Ishikawa (cell line): ENCODE data around the gene MYL11.

Source experiments
- CEBPB ChIP-seq: IDR thresholded peaks from 2 replicates; pipeline ENCODE4 v1.6.1; 2012
- CREB1 ChIP-seq: IDR thresholded peaks from 2 replicates; pipeline ENCODE4 v1.6.1; 2012; ENCODE audit warnings: low read depth
- EP300 ChIP-seq: IDR thresholded peaks from 2 replicates; pipeline ENCODE4 v1.6.1; 2012; ENCODE audit warnings: borderline replicate concordance
- FOXM1 ChIP-seq: IDR thresholded peaks from 2 replicates; pipeline ENCODE4 v1.6.1; 2012; ENCODE audit warnings: low read depth, borderline replicate concordance
- NFIC ChIP-seq: IDR thresholded peaks from 2 replicates; pipeline ENCODE4 v1.6.1; 2012
- REST ChIP-seq: IDR thresholded peaks from 2 replicates; pipeline ENCODE4 v1.6.1; 2012; ENCODE audit warnings: low read depth, mild to moderate bottlenecking
- TAF1 ChIP-seq: IDR thresholded peaks from 2 replicates; pipeline ENCODE4 v1.6.1; 2012; ENCODE audit warnings: low read depth, mild to moderate bottlenecking
- YY1 ChIP-seq: IDR thresholded peaks from 2 replicates; pipeline ENCODE4 v1.6.1; 2012; ENCODE audit warnings: low read depth
- ZBTB7A ChIP-seq: IDR thresholded peaks from 2 replicates; pipeline ENCODE4 v1.6.1; 2012; ENCODE audit warnings: low read depth
- TF ChIP-seq, protein P1 (sequence below): IDR thresholded peaks from 2 replicates; pipeline ENCODE4 v1.6.1; 2012
- TF ChIP-seq, protein P2 (sequence below): IDR thresholded peaks from 2 replicates; pipeline ENCODE4 v1.6.1; 2012

DNA sequence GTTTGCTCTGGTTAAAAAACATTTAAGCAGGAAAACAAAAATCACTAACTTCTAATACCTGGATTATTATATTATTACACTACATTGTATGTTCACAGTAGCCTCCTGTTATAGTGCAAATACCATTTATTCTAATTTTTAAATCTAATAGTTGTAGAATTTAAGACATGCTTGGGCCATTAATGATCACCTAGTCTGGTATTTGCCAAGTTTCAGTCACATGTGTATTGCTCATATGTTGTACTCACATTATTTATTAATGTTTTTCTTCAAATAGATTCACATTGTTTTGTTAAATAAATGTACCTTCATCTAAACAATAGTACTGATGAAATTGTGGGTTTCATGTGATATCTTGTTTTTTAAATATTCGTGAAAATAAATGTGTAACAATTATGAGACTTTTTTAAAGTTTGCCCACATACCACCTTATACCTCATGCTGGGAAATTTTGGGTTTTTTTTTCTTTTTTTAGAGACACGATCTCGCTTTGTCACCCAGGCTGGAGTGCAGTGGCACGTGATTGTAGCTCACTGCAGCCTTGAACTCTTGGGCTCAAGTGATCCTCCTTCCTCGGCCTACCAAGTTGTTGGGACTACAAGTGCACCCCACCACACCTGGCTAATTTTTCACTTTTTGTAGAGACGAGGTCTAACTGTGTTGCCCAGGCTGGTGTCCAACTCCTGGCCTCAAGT lies 38.7 kb downstream of the MYL11 start:
- TF ChIP-seq REST: no peak
- TF ChIP-seq NFIC: no peak
- TF ChIP-seq, protein P1, sequence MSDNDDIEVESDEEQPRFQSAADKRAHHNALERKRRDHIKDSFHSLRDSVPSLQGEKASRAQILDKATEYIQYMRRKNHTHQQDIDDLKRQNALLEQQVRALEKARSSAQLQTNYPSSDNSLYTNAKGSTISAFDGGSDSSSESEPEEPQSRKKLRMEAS: no peak
- TF ChIP-seq YY1: no peak
- no peak for TF ChIP-seq ZBTB7A
- TF ChIP-seq TAF1: no peak
- TF ChIP-seq EP300: no peak
- TF ChIP-seq FOXM1: no peak
- TF ChIP-seq CREB1: no peak
- TF ChIP-seq, protein P2, sequence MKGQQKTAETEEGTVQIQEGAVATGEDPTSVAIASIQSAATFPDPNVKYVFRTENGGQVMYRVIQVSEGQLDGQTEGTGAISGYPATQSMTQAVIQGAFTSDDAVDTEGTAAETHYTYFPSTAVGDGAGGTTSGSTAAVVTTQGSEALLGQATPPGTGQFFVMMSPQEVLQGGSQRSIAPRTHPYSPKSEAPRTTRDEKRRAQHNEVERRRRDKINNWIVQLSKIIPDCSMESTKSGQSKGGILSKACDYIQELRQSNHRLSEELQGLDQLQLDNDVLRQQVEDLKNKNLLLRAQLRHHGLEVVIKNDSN: no peak
- no peak for TF ChIP-seq CEBPB
